ENCODE data around the gene FERMT3. TPM values are rescaled to one million over a fixed set of nuclear protein-coding genes. Genes with fewer than 3 reads are reported as not detected.

FERMT3 gene
- total and polyA plus RNA-seq, 2 of the 8 experiments (the other 6 are each of a cell fraction or from before 2014, with no cell fraction given) = 1.4 to 3.7 TPM

- TF ChIP-seq POLR2AphosphoS5 (IDR thresholded peaks at IDR 0.05; ENCODE audit: low read depth, low read length) = no peak
These were observed 9.9 kb upstream of the FERMT3 start (continued) for GRCh38 chr11:64196626-64197025.

Measured in H1 (cell line).